IPS DF 4.7 (cell line): Measurements from ENCODE around the gene ZNF512.
"Not testable (repeated sequence)": the region's sequence is repeated elsewhere in the genome, so short reads cannot be mapped to it uniquely, and the experiment has no call there.

Experiments
- DNase-seq: peaks from one replicate; pipeline ENCODE4 v3.0.0-alpha.2; 2013; ENCODE audit warnings: low spot score; ENCODE audit errors: extremely low read depth

Gene ZNF512

DNA sequence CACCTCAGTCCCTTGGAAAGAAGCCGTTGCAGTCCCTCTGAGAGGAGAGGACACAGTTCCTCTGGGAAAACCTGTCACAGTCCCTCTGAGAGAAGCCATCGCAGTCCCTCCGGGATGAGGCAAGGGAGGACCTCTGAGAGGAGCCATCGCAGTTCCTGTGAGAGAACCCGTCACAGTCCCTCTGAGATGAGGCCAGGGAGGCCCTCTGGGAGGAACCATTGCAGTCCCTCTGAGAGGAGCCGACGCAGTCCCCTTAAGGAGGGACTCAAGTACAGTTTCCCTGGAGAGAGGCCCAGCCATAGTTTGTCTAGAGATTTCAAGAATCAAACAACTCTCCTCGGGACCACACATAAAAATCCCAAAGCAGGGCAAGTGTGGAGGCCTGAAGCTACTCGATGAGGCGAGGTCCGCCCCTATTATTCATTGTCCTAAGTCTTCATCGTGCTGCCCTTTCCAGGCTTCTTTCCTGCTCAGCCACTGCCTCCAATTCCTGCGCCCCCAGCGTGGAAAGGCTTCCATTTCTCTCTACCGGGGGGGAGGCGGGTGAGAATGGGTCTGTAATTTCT, 630 bp upstream of the ZNF512 start:
- no peak for DNase-seq

DNA sequence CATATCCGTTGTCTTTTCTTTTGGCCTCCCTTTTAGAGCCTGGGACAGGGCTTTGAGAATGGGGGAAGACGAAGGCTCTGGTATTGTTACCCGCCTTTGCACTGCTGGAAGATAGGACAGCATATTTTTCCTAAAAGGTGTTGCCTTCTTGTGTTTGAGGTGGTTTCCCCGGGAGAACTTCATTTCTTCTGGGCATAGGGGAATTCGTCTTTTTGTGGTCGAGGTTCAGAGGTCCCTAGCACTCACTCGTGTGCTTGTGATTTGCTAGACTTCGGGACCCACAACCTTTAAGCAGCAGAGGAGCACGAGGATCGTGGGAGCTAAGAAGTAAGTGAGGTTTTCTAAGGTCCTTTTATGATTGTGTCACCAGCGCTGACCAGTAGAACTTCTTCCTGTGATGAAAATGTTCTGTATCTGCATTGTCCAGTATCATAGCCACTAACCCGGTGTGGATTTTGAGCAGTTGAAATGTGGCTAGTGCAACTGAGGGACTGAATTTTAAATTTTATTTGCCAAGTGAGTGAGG, 611 bp downstream of the ZNF512 start:
- no peak for DNase-seq

- no peak for DNase-seq
Observed at GRCh38 chr2:27584597-27584996, 1.8 kb downstream of the ZNF512 start.

- DNase-seq = no peak
Observed at GRCh38 chr2:27587025-27587424, 4.2 kb downstream of the ZNF512 start.

DNA sequence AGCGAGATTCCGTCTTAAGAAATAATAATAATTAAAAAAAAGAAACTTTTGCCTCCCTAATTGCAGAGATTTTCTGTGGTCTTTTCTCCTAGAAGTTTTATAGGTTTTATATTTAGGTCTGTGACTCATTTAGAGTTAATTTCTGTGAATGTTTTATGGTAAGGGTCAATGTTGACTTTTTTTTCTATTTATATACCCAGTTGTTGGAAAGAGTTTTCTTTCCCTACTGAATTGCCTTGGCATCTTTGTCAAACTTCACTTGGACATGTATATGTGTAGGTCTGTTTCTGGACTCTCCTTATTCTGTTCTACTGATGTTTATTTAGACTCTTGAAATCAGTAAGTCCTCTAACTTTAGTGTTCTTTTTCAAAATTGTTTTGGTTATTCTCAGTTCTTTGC, 5.5 kb downstream of the ZNF512 start:
- DNase-seq = no peak

GRCh38 chr2:27591745-27592144, 8.9 kb downstream of the ZNF512 start:
- DNase-seq = no peak

- no peak for DNase-seq
Observed at GRCh38 chr2:27593240-27593639, 10.4 kb downstream of the ZNF512 start.

GRCh38 chr2:27594020-27594703, 11.3 kb downstream of the ZNF512 start:
- not testable (repeated sequence) for DNase-seq

DNA sequence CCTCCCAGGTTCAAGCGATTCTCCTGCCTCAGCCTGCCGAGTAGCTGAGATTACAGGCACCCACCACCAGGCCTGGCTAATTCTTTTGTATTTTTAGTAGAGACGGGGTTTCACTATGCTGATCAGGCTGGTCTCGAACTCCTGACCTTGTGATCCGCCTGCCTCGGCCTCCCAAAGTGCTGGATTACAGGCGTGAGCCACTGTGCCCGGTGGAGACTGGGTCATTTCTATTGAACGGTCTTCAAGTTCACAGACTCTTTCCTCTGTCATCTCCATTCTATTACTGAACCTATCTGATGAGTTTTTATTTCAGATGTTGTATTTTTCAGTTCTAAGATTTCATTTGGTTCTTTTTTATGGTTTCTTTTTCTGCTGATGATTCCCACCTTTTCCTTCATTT, 12.6 kb downstream of the ZNF512 start:
- not testable (repeated sequence) for DNase-seq

GRCh38 chr2:27596627-27597026, 13.8 kb downstream of the ZNF512 start:
- DNase-seq = no peak

DNA sequence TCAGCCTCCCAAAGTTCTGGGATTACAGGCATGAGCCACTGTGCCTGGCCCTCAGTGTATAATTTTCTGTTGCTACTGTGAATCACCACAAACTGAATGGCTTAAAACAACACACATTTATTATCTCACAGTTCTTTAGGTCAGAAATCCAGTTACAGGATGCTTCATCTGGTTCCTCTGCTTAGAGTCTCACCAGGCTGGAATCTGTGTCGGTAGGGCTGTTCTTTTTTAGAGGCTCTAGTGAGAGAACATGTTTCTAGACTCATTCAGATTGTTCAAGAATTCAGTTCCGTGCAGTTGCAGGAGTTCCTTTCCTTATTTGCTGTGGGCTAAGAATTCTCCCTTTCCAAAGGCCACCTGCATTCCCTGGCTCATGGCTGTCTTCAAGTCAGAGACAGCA, 23.8 kb downstream of the ZNF512 start:
- no peak for DNase-seq

DNA sequence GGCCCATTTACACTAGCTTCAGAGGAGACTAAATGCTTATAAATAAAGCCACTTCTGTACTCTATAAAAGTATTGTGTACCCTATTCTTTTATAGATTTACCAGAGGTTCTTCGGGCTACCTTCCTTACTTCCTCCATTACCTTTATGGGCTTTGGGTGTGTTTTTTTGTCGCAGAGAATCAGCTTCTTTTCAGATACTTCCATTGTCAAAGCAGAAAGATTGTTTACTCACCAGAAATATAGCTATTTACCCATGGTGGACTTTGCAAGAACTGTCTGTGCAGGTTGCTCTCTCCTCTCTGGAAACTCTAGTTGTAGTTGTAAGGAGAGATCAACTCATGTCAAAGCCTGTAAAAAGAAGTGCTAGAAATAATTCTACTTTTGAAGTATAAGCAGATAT, 31.1 kb downstream of the ZNF512 start:
- DNase-seq = no peak

DNA sequence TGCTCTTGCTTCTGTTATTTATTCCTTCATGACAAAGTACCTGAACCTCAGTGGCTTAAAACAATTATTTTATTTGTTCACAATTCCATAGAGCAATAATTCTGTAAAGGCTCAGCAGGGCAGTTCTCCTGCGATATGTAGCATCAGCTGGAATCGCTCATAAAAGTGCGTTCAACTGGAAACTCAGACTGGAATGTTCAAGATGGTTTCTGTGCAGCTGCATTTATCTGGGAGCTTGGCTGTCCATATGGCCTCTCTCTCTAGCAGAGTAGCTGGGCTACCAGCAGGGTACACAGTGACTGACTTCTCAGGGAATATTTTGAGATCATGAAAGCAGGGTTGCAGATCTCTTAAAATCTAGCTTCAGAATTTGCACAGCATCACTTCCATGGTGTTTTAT, 32.5 kb downstream of the ZNF512 start:
- DNase-seq = no peak

DNA sequence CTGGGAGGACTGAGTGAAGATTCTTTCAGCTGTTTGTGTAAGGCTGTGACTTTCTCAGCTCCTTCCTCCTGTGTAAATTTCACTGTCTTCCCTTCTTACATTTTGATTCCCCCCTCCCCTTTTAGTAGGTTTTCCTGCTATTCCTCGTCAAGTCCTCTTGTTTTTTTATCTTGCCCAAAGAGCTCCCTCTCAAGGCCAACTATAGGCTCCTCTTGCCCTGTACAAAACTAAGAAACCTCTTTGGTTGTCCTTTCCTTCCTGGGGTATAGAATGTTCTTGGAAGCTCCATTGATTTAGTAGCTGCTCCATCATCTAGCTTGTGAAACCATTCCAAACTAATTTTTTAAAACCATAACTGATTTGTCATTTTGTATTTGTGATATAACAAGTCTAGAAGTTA, 38.7 kb downstream of the ZNF512 start:
- DNase-seq = no peak

GRCh38 chr2:27622921-27623384, 40.1 kb downstream of the ZNF512 start:
- DNase-seq = peak; percentile 25

- no peak for DNase-seq
Observed at GRCh38 chr2:27624943-27625342, 42.1 kb downstream of the ZNF512 start.

DNA sequence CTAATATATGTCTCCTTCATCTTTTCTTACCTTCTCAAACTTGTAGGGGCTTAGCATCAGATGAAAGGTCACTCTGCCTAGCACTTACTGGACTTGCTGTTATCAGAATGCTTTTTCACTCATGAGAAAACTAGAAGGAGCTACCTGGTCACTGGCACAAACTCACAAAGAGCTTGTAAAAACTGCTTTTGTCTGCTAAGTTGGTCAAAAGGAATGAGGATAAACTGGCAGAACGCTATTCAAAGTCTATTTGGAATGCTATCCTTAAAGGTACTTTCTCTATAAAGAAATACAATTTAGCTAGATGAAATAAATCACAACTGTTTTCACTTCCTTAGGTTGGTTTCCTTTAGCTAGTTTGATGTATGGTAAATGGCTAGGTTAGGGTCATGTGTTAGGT, 43.5 kb downstream of the ZNF512 start:
- not testable (repeated sequence) for DNase-seq

DNA sequence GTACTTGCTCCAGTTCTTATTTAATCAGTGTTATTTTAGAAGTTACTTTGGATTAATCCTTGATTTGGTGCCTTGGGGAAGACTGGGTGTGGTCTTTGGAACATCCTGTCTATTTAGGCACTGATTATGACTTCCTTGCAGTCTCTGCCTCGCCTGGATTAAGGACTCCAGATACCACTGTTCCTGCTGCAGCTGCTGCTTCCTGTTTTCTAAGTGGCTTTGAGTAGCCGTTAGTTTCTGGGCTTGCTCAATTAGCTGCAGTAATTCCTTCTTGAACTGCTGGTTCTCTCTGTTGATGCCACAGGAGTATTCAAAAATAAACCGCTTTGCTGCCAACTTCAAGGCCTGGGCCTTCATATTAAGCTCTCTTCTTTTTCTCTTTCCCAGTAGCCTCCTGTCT, 44.1 kb downstream of the ZNF512 start:
- DNase-seq = not testable (repeated sequence)

DNA sequence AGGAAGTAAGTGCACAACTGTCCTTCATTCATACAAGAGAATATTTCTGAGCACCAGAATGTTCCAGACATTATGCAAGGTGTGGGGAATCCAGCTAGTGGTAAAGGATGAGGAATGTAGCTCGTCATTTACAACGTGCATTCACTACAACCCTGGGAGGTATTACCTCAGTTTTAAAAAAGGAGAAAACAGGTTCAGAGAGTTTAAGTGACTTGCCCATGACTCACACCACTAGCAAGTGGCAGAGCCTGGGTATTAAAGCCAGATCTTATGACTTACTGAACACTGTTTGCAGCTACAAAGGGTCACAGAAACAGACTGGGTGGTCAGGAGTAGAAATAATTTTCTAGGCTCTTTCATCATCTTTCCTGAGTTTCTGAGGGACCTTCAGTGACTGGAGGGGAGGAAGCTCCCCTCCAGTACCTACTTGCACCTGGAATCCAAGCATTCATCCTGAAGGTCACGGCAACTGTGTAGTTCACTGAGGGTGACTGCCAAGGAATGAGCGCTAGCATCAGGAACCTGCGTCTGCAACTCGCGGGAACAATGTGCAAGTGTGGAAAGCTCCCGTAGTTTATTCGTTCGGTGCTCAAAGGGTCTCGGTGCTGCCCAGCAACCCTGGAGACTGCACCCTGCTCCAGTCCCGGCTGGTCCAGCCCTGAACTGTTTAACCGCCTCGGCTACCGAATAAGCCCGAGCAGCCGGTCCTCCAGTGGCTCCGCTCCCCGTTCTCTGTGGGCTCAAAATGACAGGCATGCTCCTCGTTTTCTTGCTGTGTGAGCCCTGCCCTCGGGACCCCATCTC, 45.3 kb downstream of the ZNF512 start:
- DNase-seq = no peak

DNA sequence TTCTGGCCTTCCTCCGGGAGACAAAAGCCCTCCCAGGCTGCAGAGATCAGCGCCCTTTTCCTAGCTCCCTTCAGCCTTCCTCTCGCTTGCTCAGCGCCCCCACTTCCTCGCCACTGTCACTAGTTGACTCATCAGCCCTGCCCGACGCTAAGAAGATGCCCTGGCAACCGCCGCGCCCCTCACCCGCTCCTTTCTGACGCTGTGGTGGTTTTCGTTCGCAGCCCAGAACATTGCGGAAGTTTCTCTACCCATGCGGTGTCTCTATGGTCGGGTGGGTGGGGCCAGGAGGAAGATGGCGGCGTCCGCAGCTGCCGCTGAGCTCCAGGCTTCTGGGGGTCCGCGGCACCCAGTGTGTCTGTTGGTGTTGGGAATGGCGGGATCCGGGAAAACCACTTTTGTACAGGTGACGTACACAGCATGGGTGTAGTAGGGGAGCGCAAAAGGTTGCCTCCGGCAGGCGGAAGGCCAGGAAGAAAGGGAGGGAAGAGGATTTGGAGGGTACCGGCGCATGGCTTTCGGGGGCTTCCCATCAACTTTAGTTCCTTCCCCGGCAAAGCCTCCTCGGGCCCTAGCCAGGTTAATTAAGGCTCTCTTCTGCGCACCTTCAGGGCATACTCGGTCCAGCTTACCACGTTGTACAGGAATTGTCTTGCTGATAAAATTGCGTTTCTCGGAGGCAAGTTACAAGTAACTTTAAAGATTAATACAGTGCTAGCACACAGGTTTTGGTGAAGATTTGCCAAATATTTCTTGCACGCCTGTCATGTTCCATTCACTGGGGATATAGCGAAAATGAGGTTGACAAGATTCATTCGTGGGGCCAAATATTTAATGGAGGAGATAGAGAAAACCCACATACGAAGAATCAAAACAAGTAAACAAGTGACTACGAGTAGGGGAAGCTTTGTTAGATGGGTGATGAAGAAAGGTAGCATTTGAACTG, 46.2 kb downstream of the ZNF512 start, which contains the start of the genes CCDC121 and GPN1:
Gene CCDC121, minus strand, starts transcription at position 246 of the 943 bp plus-strand sequence. CDS start 1,213 bp downstream, outside the sequence.
Gene GPN1, plus strand, starts transcription at position 284 of the 943 bp plus-strand sequence. Its CDS starts 9 bp downstream, at position 293.
- DNase-seq = peak; percentile 44

- DNase-seq = not testable (repeated sequence)
Observed at GRCh38 chr2:27630257-27630656, 47.4 kb downstream of the ZNF512 start.
